HEK293 (cell line): ENCODE data around the gene ASAP2.

Experiments
- HOXC10 ChIP-seq: sonication (generic); formaldehyde crosslinking; IDR thresholded peaks from 2 replicates; pipeline ENCODE4 v1.8.1; 2023; ENCODE audit warnings: mild to moderate bottlenecking, missing genetic modification reagents
- KLF8 ChIP-seq: fragments of 450-650 bp; formaldehyde crosslinking; IDR thresholded peaks from 2 replicates; pipeline ENCODE4 v1.5.1; 2016; ENCODE audit warnings: missing biosample characterization, missing genetic modification characterization
- ZBTB20 ChIP-seq: fragments of 450-650 bp; formaldehyde crosslinking; IDR thresholded peaks from 2 replicates; pipeline ENCODE4 v1.5.1; 2016; ENCODE audit warnings: missing biosample characterization, missing genetic modification characterization
- ZEB2 ChIP-seq: fragments of 450-650 bp; formaldehyde crosslinking; IDR thresholded peaks from 2 replicates; pipeline ENCODE4 v1.5.1; 2016; ENCODE audit warnings: missing biosample characterization, missing genetic modification characterization
- ZFP3 ChIP-seq: fragments of 450-650 bp; formaldehyde crosslinking; IDR thresholded peaks from 2 replicates; pipeline ENCODE4 v1.5.1; 2016; ENCODE audit warnings: low read depth, missing biosample characterization, missing genetic modification characterization
- TF ChIP-seq, protein P1 (sequence below): fragments of 450-650 bp; formaldehyde crosslinking; IDR thresholded peaks from 2 replicates; pipeline ENCODE4 v1.5.1; 2016; ENCODE audit warnings: missing biosample characterization, missing genetic modification characterization
- TF ChIP-seq, protein P2 (sequence below): fragments of 450-650 bp; formaldehyde crosslinking; IDR thresholded peaks from 2 replicates; pipeline ENCODE4 v1.5.1; 2016; ENCODE audit warnings: missing biosample characterization, missing genetic modification characterization
- TF ChIP-seq, protein P3 (sequence below): fragments of 450-650 bp; formaldehyde crosslinking; IDR thresholded peaks from 2 replicates; pipeline ENCODE4 v1.5.1; 2016; ENCODE audit warnings: missing biosample characterization, missing genetic modification characterization

DNA sequence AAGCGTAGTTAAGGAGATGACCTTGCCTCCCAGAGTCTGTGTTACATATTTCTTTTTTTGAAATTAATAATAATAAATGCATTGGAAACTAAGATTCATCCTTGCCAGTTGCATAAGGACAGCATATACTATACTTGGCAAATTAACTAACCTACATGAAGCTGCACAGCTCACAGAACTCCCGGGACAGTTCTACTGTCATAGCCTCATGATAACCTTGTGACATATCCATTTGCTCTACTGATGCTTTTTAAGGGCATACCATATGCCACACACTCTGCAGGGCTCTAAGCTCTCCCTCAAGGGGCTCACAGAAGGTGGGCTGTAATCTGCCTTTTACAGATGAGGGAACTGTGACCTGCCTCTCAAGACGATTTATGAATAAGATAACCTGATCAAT, 212.9 kb downstream of the ASAP2 start:
- TF ChIP-seq, protein P1, sequence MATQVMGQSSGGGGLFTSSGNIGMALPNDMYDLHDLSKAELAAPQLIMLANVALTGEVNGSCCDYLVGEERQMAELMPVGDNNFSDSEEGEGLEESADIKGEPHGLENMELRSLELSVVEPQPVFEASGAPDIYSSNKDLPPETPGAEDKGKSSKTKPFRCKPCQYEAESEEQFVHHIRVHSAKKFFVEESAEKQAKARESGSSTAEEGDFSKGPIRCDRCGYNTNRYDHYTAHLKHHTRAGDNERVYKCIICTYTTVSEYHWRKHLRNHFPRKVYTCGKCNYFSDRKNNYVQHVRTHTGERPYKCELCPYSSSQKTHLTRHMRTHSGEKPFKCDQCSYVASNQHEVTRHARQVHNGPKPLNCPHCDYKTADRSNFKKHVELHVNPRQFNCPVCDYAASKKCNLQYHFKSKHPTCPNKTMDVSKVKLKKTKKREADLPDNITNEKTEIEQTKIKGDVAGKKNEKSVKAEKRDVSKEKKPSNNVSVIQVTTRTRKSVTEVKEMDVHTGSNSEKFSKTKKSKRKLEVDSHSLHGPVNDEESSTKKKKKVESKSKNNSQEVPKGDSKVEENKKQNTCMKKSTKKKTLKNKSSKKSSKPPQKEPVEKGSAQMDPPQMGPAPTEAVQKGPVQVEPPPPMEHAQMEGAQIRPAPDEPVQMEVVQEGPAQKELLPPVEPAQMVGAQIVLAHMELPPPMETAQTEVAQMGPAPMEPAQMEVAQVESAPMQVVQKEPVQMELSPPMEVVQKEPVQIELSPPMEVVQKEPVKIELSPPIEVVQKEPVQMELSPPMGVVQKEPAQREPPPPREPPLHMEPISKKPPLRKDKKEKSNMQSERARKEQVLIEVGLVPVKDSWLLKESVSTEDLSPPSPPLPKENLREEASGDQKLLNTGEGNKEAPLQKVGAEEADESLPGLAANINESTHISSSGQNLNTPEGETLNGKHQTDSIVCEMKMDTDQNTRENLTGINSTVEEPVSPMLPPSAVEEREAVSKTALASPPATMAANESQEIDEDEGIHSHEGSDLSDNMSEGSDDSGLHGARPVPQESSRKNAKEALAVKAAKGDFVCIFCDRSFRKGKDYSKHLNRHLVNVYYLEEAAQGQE (tag by site-specific recombination), result no peak
- TF ChIP-seq KLF8 (tag by site-specific recombination) (no peak), HOXC10 (CRISPR knock-in tag) (no peak), ZFP3 (tag by site-specific recombination) (no peak), ZBTB20 (tag by site-specific recombination) (no peak), ZEB2 (tag by site-specific recombination) (no peak)
- TF ChIP-seq, protein P2, sequence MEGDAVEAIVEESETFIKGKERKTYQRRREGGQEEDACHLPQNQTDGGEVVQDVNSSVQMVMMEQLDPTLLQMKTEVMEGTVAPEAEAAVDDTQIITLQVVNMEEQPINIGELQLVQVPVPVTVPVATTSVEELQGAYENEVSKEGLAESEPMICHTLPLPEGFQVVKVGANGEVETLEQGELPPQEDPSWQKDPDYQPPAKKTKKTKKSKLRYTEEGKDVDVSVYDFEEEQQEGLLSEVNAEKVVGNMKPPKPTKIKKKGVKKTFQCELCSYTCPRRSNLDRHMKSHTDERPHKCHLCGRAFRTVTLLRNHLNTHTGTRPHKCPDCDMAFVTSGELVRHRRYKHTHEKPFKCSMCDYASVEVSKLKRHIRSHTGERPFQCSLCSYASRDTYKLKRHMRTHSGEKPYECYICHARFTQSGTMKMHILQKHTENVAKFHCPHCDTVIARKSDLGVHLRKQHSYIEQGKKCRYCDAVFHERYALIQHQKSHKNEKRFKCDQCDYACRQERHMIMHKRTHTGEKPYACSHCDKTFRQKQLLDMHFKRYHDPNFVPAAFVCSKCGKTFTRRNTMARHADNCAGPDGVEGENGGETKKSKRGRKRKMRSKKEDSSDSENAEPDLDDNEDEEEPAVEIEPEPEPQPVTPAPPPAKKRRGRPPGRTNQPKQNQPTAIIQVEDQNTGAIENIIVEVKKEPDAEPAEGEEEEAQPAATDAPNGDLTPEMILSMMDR (tag by site-specific recombination), result no peak
- TF ChIP-seq, protein P3, sequence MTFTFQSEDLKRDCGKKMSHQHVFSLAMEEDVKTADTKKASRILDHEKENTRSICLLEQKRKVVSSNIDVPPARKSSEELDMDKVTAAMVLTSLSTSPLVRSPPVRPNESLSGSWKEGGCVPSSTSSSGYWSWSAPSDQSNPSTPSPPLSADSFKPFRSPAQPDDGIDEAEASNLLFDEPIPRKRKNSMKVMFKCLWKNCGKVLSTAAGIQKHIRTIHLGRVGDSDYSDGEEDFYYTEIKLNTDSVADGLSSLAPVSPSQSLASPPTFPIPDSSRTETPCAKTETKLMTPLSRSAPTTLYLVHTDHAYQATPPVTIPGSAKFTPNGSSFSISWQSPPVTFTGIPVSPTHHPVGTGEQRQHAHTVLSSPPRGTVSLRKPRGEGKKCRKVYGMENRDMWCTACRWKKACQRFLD (tag by site-specific recombination), result no peak
